NT2/D1 (cell line): ENCODE measurements around the gene MRPS16.

Experiments used
- DNase-seq: peaks from one replicate; pipeline ENCODE4 v3.0.0-alpha.2; 2011; ENCODE audit warnings: low read depth, low spot score
- H3K27me3 ChIP-seq: 2 replicates; pipeline ENCODE4 v1.6.0; 2011; ENCODE audit warnings: mild to moderate bottlenecking; ENCODE audit not compliant: insufficient read length, insufficient read depth
- H3K36me3 ChIP-seq: 2 replicates; pipeline ENCODE4 v1.6.1; 2011; ENCODE audit warnings: mild to moderate bottlenecking, low read length, mixed read lengths; ENCODE audit not compliant: insufficient read depth, insufficient read length
- H3K4me1 ChIP-seq: 2 replicates; pipeline ENCODE4 v1.5.1; 2011; ENCODE audit not compliant: insufficient read depth, insufficient read length
- H3K4me3 ChIP-seq: 2 replicates; pipeline ENCODE4 v1.5.1; 2011; ENCODE audit warnings: low read depth; ENCODE audit not compliant: insufficient read length
- H3K9ac ChIP-seq: 2 replicates; pipeline ENCODE4 v1.6.0; 2011; ENCODE audit warnings: low read depth; ENCODE audit not compliant: insufficient read length
- H3K9me3 ChIP-seq: 2 replicates; pipeline ENCODE4 v1.5.1; 2011; ENCODE audit warnings: mild to moderate bottlenecking, low read length; ENCODE audit not compliant: insufficient read depth
- SUZ12 ChIP-seq: IDR thresholded peaks from 2 replicates; pipeline ENCODE4 v1.6.1; 2011; ENCODE audit not compliant: insufficient read length, insufficient read depth; ENCODE audit errors: extremely low read depth
- YY1 ChIP-seq: IDR thresholded peaks from 2 replicates; pipeline ENCODE4 v1.6.1; 2011; ENCODE audit not compliant: insufficient read length, insufficient read depth
- ZNF274 ChIP-seq: IDR thresholded peaks from 2 replicates; pipeline ENCODE4 v1.6.1; 2011; ENCODE audit warnings: mild to moderate bottlenecking, low read depth, low read length

Gene MRPS16

GRCh38 chr10:73225518-73225917 lies 26.9 kb downstream of the MRPS16 start:
- no peak for DNase-seq
- TF ChIP-seq YY1: no peak
- TF ChIP-seq SUZ12: no peak
- TF ChIP-seq ZNF274: no peak
- no peak overlapping the region for H3K4me3 ChIP-seq
- no peaks in the 10 kb centered on the region for H3K9me3 ChIP-seq
- H3K4me1 ChIP-seq: no peaks in the 10 kb centered on the region
- H3K36me3 ChIP-seq: peaks cover 1% of the 10 kb centered on the region
- no peak overlapping the region for H3K9ac ChIP-seq
- H3K27me3 ChIP-seq: no peaks in the 10 kb centered on the region

GRCh38 chr10:73220989-73221388 lies 31.5 kb downstream of the MRPS16 start:
- H3K36me3 ChIP-seq: peaks cover 15% of the 10 kb centered on the region
- H3K4me3 ChIP-seq: no peak overlapping the region
- H3K9me3 ChIP-seq: no peaks in the 10 kb centered on the region
- H3K4me1 ChIP-seq: no peaks in the 10 kb centered on the region
- H3K27me3 ChIP-seq: no peaks in the 10 kb centered on the region
- no peak for DNase-seq
- no peak overlapping the region for H3K9ac ChIP-seq
- TF ChIP-seq ZNF274 (no peak), SUZ12 (no peak), YY1 (no peak)

- Histone ChIP-seq H3K36me3 (peaks cover 15% of the 10 kb centered on the region), H3K9me3 (no peaks in the 10 kb centered on the region), H3K4me1 (no peaks in the 10 kb centered on the region), H3K27me3 (no peaks in the 10 kb centered on the region), H3K9ac (no peak overlapping the region), H3K4me3 (no peak overlapping the region)
- TF ChIP-seq SUZ12 (no peak), ZNF274 (no peak), YY1 (no peak)
- DNase-seq: no peak
Measured at GRCh38 chr10:73219384-73219783, 33.1 kb downstream of the MRPS16 start.

GRCh38 chr10:73218431-73219191 lies 33.8 kb downstream of the MRPS16 start:
- Histone ChIP-seq H3K9me3 (no peaks in the 10 kb centered on the region), H3K4me1 (no peaks in the 10 kb centered on the region), H3K4me3 (no peak overlapping the region), H3K27me3 (no peaks in the 10 kb centered on the region), H3K36me3 (peaks cover 15% of the 10 kb centered on the region), H3K9ac (no peak overlapping the region)
- DNase-seq: no peak
- no peak for TF ChIP-seq SUZ12

GRCh38 chr10:73217628-73218027 lies 34.8 kb downstream of the MRPS16 start:
- H3K9ac ChIP-seq: no peak overlapping the region
- H3K4me3 ChIP-seq: no peak overlapping the region
- DNase-seq: no peak
- TF ChIP-seq YY1: no peak
- TF ChIP-seq SUZ12: no peak
- H3K9me3 ChIP-seq: no peaks in the 10 kb centered on the region
- H3K4me1 ChIP-seq: no peaks in the 10 kb centered on the region
- peaks cover 15% of the 10 kb centered on the region for H3K36me3 ChIP-seq
- H3K27me3 ChIP-seq: no peaks in the 10 kb centered on the region

GRCh38 chr10:73215749-73216148 lies 36.7 kb downstream of the MRPS16 start:
- no peak for DNase-seq
- no peak for TF ChIP-seq YY1
- no peak for TF ChIP-seq ZNF274
- TF ChIP-seq SUZ12: no peak
- Histone ChIP-seq H3K27me3 (no peaks in the 10 kb centered on the region), H3K4me3 (no peak overlapping the region), H3K9me3 (no peaks in the 10 kb centered on the region), H3K4me1 (no peaks in the 10 kb centered on the region), H3K9ac (no peak overlapping the region), H3K36me3 (peaks cover 18% of the 10 kb centered on the region)

- Histone ChIP-seq H3K27me3 (no peaks in the 10 kb centered on the region), H3K36me3 (peaks cover 6% of the 10 kb centered on the region), H3K9me3 (peaks cover 17% of the 10 kb centered on the region; the same call in 1 of the 2 replicates), H3K4me3 (no peak overlapping the region), H3K9ac (no peak overlapping the region), H3K4me1 (no peaks in the 10 kb centered on the region)
- DNase-seq: no peak
- TF ChIP-seq ZNF274 (no peak), YY1 (no peak), SUZ12 (no peak)
Measured at GRCh38 chr10:73211106-73211811, 41.2 kb downstream of the MRPS16 start.
